Measurements from ENCODE around the gene BIRC7.

BIRC7 gene

DNA sequence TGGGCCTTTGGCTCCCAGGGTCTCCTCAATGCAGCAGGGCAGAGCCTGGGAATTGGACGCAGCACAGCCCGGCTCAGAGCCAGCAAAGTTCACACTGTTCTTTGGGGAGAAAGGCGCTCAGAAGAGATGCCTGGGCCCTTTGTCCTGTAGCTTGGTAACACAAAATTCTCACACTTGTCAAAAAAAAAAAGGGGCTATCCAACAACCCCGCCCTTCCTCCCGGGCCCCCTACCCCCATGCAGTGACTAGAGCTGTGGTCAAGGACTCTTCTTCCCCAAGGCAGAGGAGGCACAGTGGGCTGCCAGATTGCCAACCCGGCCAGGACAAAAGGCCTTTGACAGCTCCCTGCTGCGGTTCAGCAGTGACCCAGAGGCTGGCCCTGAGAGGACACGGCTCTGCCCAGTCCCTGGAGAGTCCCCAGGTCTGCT is 16.6 kb downstream of the BIRC7 start:
- Histone ChIP-seq H3K79me2 (ENCODE audit: control insufficient read depth, insufficient read depth, low read length) (no peaks in the 10 kb centered on the region), H3K9ac (ENCODE audit: low read length) (no peak overlapping the region), H3K79me1 (ENCODE audit: low read length) (no peaks in the 10 kb centered on the region), H2BK15ac (replicated peaks; ENCODE audit: low read depth) (no peak overlapping the region), H3K4me2 (ENCODE audit: low read length) (no peak overlapping the region), H3K23ac (ENCODE audit: low read length) (no peak overlapping the region), H4K5ac (ENCODE audit: low read length) (no peak overlapping the region), H3K36me3 (ENCODE audit: control insufficient read depth, insufficient read depth, low read length) (no peaks in the 10 kb centered on the region), H2AK5ac (ENCODE audit: low read length) (no peak overlapping the region), H3K56ac (ENCODE audit: low read length) (no peak overlapping the region), H3K4me3 (ENCODE audit: low read length) (no peak overlapping the region), H3K27ac (ENCODE audit: low read depth, low read length) (no peak overlapping the region), H3K4me1 (ENCODE audit: control insufficient read depth, low read depth, low read length) (no peaks in the 10 kb centered on the region), H4K8ac (ENCODE audit: low read depth, low read length) (no peak overlapping the region), H3K4ac (ENCODE audit: low read depth, low read length) (no peak overlapping the region), H3K27me3 (ENCODE audit: insufficient read depth, low read length, poor library complexity) (peaks cover 10% of the 10 kb centered on the region), H2BK120ac (ENCODE audit: low read depth, low read length) (no peak overlapping the region), H3K18ac (ENCODE audit: low read length) (no peak overlapping the region), H2BK5ac (ENCODE audit: low read length) (no peak overlapping the region)
- DNase-seq, result no peak
- WGBS (ENCODE audit: extremely low coverage, insufficient coverage, low lambda C conversion rate), result no CpG with 5 or more reads among the region's 8 CpGs

GRCh38 chr20:63253065-63253437 is 17.3 kb downstream of the BIRC7 start:
- Histone ChIP-seq H3K56ac (ENCODE audit: low read length) (no peak overlapping the region), H2AK5ac (ENCODE audit: low read length) (no peak overlapping the region), H3K79me1 (ENCODE audit: low read length) (no peaks in the 10 kb centered on the region), H4K5ac (ENCODE audit: low read length) (no peak overlapping the region), H3K4me1 (ENCODE audit: control insufficient read depth, low read depth, low read length) (no peaks in the 10 kb centered on the region), H3K27ac (ENCODE audit: low read depth, low read length) (no peak overlapping the region), H3K4me3 (ENCODE audit: low read length) (no peak overlapping the region), H2BK120ac (ENCODE audit: low read depth, low read length) (no peak overlapping the region), H3K9ac (ENCODE audit: low read length) (peak overlapping the region; percentile 26), H2BK15ac (replicated peaks; ENCODE audit: low read depth) (no peak overlapping the region), H3K18ac (ENCODE audit: low read length) (no peak overlapping the region), H2BK5ac (ENCODE audit: low read length) (no peak overlapping the region), H3K27me3 (ENCODE audit: insufficient read depth, low read length, poor library complexity) (peaks cover 10% of the 10 kb centered on the region), H3K79me2 (ENCODE audit: control insufficient read depth, insufficient read depth, low read length) (no peaks in the 10 kb centered on the region), H4K8ac (ENCODE audit: low read depth, low read length) (no peak overlapping the region), H3K4ac (ENCODE audit: low read depth, low read length) (no peak overlapping the region), H3K36me3 (ENCODE audit: control insufficient read depth, insufficient read depth, low read length) (no peaks in the 10 kb centered on the region), H3K23ac (ENCODE audit: low read length) (no peak overlapping the region), H3K4me2 (ENCODE audit: low read length) (peak overlapping the region; percentile 35)
- no CpG with 5 or more reads among the region's 16 CpGs for WGBS (ENCODE audit: extremely low coverage, insufficient coverage, low lambda C conversion rate)
- no peak for DNase-seq

DNA sequence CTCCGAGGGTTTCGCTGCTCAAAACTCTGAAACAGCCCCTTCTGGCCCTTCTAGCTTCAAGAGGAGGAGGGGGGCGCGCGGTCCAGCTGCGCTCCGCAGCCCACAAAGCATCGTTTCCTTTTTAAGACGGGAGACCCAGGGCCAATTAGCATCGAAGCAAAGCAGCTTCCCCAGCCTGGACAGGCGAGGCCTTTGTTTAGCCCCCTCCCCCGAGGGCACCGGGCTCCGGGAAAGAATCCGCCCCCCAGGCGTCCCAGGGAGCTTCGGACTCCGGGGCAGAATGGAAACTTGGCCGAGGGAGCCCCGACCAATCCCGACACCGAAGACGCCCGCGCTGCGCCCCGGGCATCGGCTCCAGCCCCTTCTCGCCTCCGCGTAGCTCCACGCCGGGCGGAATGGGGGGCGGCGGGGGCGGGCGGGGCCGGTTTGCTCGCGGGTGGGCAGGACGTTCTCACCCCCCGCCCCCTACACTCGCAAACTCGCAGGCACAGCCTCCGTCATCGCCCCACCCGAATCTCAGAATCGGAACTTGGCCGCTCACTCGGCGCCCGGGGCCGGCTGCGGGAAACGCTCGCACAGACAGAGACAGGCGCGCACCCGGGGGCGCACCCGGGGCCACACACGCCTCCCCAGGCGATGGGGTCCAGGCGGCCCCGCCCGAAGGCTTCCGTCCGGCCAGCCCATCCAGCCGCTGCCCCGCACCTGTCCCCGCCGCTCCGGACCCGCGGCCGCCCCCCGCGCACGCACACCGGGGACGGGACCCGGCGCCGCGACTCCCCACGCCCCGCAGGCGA is 17.9 kb downstream of the BIRC7 start:
- H2BK120ac ChIP-seq (ENCODE audit: low read depth, low read length), result no peak overlapping the region
- WGBS (ENCODE audit: extremely low coverage, insufficient coverage, low lambda C conversion rate), result no CpG with 5 or more reads among the region's 89 CpGs
- H3K23ac ChIP-seq (ENCODE audit: low read length), result no peak overlapping the region
- H3K4ac ChIP-seq (ENCODE audit: low read depth, low read length), result no peak overlapping the region
- no peaks in the 10 kb centered on the region for H3K79me2 ChIP-seq (ENCODE audit: control insufficient read depth, insufficient read depth, low read length)
- no peaks in the 10 kb centered on the region for H3K79me1 ChIP-seq (ENCODE audit: low read length)
- no peak overlapping the region for H3K27ac ChIP-seq (ENCODE audit: low read depth, low read length)
- H3K36me3 ChIP-seq (ENCODE audit: control insufficient read depth, insufficient read depth, low read length), result no peaks in the 10 kb centered on the region
- peak overlapping the region; percentile 26 for H3K9ac ChIP-seq (ENCODE audit: low read length)
- no peak overlapping the region for H3K4me3 ChIP-seq (ENCODE audit: low read length)
- H2BK15ac ChIP-seq (replicated peaks; ENCODE audit: low read depth), result no peak overlapping the region
- H3K27me3 ChIP-seq (ENCODE audit: insufficient read depth, low read length, poor library complexity), result peaks cover 10% of the 10 kb centered on the region
- DNase-seq, result peak; percentile 72
- no peak overlapping the region for H4K8ac ChIP-seq (ENCODE audit: low read depth, low read length)
- peak overlapping the region; percentile 35 for H3K4me2 ChIP-seq (ENCODE audit: low read length)
- no peak overlapping the region for H2AK5ac ChIP-seq (ENCODE audit: low read length)
- H3K56ac ChIP-seq (ENCODE audit: low read length), result peak overlapping the region; percentile 42
- H3K4me1 ChIP-seq (ENCODE audit: control insufficient read depth, low read depth, low read length), result no peaks in the 10 kb centered on the region
- no peak overlapping the region for H4K5ac ChIP-seq (ENCODE audit: low read length)
- H2BK5ac ChIP-seq (ENCODE audit: low read length), result no peak overlapping the region
- H3K18ac ChIP-seq (ENCODE audit: low read length), result no peak overlapping the region

DNA sequence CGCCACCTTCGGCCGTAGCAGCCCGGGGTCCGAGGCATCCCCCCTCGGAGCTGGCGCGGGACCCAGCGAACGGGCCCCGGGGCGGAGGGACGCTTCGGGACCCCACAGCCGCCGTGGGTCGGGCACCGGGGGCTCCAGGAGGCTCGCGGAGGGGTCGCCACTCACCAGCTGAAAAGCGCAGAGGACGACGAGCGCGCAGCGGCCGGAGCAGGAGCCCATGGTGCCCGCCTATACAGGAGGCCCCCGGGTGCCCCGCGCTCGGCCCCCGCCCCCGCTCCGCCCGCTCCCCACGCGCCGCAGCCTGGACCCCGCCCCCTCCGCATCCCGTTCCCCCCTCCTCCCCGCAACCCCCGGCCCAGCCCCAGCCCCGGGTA is 18.5 kb downstream of the BIRC7 start, which contains the start of gene NKAIN4:
Gene NKAIN4 (minus strand): TSS at position 232 of the 374 bp plus-strand sequence. CDS start 13 bp downstream, at position 219.
- Histone ChIP-seq H3K4me1 (ENCODE audit: control insufficient read depth, low read depth, low read length) (no peaks in the 10 kb centered on the region), H3K9ac (ENCODE audit: low read length) (peak within 1 kb of the TSS; percentile 26), H3K36me3 (ENCODE audit: control insufficient read depth, insufficient read depth, low read length) (no peaks in the 10 kb centered on the region), H2BK120ac (ENCODE audit: low read depth, low read length) (no peak within 1 kb of the TSS), H3K4ac (ENCODE audit: low read depth, low read length) (no peak within 1 kb of the TSS), H3K79me1 (ENCODE audit: low read length) (no peaks in the 10 kb centered on the region), H3K56ac (ENCODE audit: low read length) (peak within 1 kb of the TSS; percentile 42), H3K23ac (ENCODE audit: low read length) (no peak within 1 kb of the TSS), H2BK5ac (ENCODE audit: low read length) (no peak within 1 kb of the TSS), H4K8ac (ENCODE audit: low read depth, low read length) (no peak within 1 kb of the TSS), H3K4me2 (ENCODE audit: low read length) (peak within 1 kb of the TSS; percentile 35), H3K27me3 (ENCODE audit: insufficient read depth, low read length, poor library complexity) (peaks cover 10% of the 10 kb centered on the region), H3K18ac (ENCODE audit: low read length) (no peak within 1 kb of the TSS), H2BK15ac (replicated peaks; ENCODE audit: low read depth) (no peak within 1 kb of the TSS), H3K4me3 (ENCODE audit: low read length) (no peak within 1 kb of the TSS), H2AK5ac (ENCODE audit: low read length) (no peak within 1 kb of the TSS), H3K27ac (ENCODE audit: low read depth, low read length) (no peak within 1 kb of the TSS), H3K79me2 (ENCODE audit: control insufficient read depth, insufficient read depth, low read length) (no peaks in the 10 kb centered on the region), H4K5ac (ENCODE audit: low read length) (no peak within 1 kb of the TSS)
- no peak for DNase-seq
- no CpG with 5 or more reads among the region's 46 CpGs for WGBS (ENCODE audit: extremely low coverage, insufficient coverage, low lambda C conversion rate)

DNA sequence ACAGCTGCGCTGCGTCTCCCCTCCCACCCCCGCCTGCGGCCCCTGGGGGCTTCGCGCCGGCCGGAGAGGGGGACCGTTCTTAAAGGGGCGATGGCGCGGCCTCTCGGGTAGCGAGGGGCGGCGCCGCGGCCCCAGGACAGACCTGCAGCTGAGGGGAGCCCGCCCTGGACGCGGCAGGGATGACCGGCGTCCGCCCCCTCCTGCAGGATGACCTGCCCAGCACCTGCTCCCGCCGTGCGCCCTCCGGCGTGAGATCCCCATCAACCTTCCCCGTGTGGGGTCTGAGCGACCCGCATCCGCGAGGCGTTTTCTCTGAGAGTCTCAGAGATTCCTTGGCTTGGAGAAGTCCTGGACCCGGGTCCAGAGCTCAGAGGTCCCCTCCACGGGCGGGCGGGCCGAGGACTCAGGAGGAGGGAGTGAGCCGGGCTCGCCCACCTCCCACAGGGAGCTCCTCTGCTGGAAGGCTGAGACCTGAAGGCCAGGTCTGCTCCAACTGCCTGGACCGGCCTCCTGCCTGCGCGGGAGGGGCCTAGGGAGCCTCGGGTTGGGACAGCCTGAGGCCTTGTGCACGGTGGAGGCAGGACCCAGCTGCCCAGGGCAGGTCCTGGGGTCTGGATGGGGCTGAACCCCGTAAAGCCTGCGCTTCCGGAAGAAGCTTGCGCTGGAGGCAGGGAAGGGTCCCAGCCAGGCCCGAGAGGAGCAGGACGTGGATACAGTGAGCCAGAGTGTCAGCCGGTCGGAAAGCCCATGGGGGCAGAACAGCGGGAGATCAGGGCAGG is 19.1 kb downstream of the BIRC7 start:
- no peak overlapping the region for H2BK120ac ChIP-seq (ENCODE audit: low read depth, low read length)
- no peak overlapping the region for H2BK15ac ChIP-seq (replicated peaks; ENCODE audit: low read depth)
- H4K8ac ChIP-seq (ENCODE audit: low read depth, low read length), result no peak overlapping the region
- no peaks in the 10 kb centered on the region for H3K4me1 ChIP-seq (ENCODE audit: control insufficient read depth, low read depth, low read length)
- no peak overlapping the region for H3K4ac ChIP-seq (ENCODE audit: low read depth, low read length)
- H3K18ac ChIP-seq (ENCODE audit: low read length), result no peak overlapping the region
- no peak overlapping the region for H2BK5ac ChIP-seq (ENCODE audit: low read length)
- DNase-seq, result peak; percentile 43
- H3K4me2 ChIP-seq (ENCODE audit: low read length), result peak overlapping the region; percentile 18
- H3K27ac ChIP-seq (ENCODE audit: low read depth, low read length), result no peak overlapping the region
- no peaks in the 10 kb centered on the region for H3K36me3 ChIP-seq (ENCODE audit: control insufficient read depth, insufficient read depth, low read length)
- H3K79me2 ChIP-seq (ENCODE audit: control insufficient read depth, insufficient read depth, low read length), result no peaks in the 10 kb centered on the region
- no peak overlapping the region for H3K56ac ChIP-seq (ENCODE audit: low read length)
- no peak overlapping the region for H3K9ac ChIP-seq (ENCODE audit: low read length)
- H3K23ac ChIP-seq (ENCODE audit: low read length), result no peak overlapping the region
- no peak overlapping the region for H2AK5ac ChIP-seq (ENCODE audit: low read length)
- no peak overlapping the region for H3K4me3 ChIP-seq (ENCODE audit: low read length)
- H4K5ac ChIP-seq (ENCODE audit: low read length), result no peak overlapping the region
- H3K27me3 ChIP-seq (ENCODE audit: insufficient read depth, low read length, poor library complexity), result peaks cover 10% of the 10 kb centered on the region
- H3K79me1 ChIP-seq (ENCODE audit: low read length), result no peaks in the 10 kb centered on the region
- WGBS (ENCODE audit: extremely low coverage, insufficient coverage, low lambda C conversion rate), result no CpG with 5 or more reads among the region's 56 CpGs
